T-helper 1 cell (primary cell): ENCODE data around the gene CYB561.
A peak's percentile ranks its signal among the peaks of the same experiment; 100 is the strongest.

ENCODE experiments used
- DNase-seq, 5 donors: peaks; one replicate each; pipeline ENCODE4 v3.0.0-alpha.2; 2012 to 2020
- total RNA-seq, 4 donors: gene quantifications; one replicate each; lab custom pipeline; 2026; lab: John Stamatoyannopoulos, UW

CYB561 gene, protein sequence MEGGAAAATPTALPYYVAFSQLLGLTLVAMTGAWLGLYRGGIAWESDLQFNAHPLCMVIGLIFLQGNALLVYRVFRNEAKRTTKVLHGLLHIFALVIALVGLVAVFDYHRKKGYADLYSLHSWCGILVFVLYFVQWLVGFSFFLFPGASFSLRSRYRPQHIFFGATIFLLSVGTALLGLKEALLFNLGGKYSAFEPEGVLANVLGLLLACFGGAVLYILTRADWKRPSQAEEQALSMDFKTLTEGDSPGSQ
- total RNA-seq, result 36.2 to 91.6 (median 56.3) reads per million in 4 donors

DNA sequence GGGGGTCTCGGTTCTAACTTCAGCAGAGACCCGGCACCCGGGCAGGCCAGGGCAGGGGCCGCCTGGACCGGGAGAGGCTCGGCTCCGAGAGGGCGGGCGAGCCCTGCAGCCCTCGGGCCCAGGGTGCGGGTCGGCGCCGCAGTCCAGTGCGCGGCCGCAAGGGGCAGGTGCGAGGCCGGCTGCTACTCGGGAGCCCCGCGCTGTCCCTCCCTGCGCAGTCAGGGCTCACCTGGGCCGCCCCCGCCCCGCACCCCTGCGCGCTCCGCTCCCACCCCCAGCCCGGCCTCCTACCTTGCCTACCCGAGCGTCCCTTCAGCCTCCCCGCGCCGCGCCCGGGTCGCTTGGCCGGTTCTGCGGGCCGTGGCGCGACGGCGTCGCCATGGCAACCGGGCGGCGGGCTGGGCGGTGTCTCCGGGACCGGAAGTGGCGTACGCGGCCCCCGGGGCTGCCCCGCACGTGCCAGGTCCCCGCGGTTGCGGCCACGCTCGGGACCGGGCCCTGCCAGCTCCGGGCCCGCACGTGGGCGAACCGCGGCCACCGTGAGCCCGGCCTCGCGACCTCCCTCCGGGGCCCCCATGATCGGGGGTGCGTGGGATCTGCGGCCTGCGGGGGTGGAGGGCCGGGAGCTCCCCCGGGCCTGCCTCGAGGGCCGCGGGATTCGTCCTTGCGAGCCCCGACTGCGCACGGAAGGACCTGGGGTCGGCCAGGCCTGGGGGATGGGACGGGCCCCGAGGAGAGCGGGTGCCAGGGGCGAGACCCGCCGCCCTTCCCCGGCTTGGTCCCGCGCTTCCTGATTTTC lies at the start of gene CYB561:
Gene CYB561 (minus strand): TSS at position 353 of the 799 bp plus-strand sequence. CDS start 8,759 bp downstream, outside the sequence.
- DNase-seq, result peak; percentile 44 to 75 (median 64)

GRCh38 chr17:63495491-63495890 lies 49.4 kb upstream of the CYB561 start:
- no peak for DNase-seq

DNA sequence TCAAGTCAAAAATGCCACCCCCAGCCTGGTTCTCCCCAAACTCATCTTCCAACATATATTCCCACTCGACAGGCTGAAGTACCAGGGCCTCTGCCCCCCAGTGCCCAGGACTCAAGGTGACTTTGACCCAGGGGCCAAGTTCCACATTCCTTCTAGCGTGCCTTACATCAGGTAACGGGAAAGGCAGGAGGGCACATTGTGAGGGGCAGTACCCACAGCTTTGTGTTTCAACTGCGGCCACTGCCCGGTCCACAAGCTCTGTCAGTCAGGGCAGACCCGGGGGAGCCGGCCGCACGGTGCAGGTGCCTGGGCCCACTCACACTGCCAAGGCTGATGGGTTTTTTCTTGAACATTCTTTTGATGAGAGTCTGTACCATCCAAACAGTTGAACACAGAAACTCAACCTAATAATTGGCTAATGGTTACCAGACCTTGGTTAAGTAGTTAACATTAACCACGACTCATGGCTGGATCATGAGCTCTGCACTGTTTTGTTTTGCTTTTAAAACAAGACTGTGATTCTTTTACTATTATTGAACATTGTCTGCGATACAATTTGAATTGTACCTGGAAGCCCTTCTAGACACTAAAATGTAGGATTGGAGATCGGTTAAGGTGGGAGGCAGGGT lies 48.3 kb upstream of the CYB561 start:
- DNase-seq, result no peak

- DNase-seq, result no peak
These were observed 47.3 kb upstream of the CYB561 start for GRCh38 chr17:63493411-63493810.

GRCh38 chr17:63492940-63493339 lies 46.8 kb upstream of the CYB561 start:
- DNase-seq, result no peak

GRCh38 chr17:63491977-63492618 lies 46.0 kb upstream of the CYB561 start:
- DNase-seq, result no peak

DNA sequence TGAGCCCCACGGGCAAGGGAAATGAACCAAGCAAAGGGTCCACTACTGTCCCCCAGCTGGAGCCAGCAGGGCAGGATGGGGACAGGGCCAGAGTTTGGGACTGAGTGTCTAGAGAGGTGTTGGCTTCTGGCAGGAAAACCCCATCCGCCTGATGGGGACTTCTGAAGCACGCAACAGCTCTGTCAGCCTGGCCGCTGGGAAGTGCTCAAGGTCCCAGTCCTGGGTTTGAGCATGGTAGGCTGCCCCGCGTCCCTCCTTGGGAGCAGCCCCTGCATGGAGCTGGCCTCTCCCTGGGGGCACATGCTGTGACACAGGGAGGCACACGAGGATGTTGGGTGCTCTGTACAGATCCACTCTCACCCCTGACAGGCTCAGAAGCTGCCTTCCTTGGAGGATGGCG lies 45.3 kb upstream of the CYB561 start:
- no peak for DNase-seq

GRCh38 chr17:63490858-63491400 lies 44.8 kb upstream of the CYB561 start:
- no peak for DNase-seq

- DNase-seq, result no peak
These were observed 44.2 kb upstream of the CYB561 start for GRCh38 chr17:63490329-63490728.

GRCh38 chr17:63489291-63489690 lies 43.2 kb upstream of the CYB561 start:
- no peak for DNase-seq

DNA sequence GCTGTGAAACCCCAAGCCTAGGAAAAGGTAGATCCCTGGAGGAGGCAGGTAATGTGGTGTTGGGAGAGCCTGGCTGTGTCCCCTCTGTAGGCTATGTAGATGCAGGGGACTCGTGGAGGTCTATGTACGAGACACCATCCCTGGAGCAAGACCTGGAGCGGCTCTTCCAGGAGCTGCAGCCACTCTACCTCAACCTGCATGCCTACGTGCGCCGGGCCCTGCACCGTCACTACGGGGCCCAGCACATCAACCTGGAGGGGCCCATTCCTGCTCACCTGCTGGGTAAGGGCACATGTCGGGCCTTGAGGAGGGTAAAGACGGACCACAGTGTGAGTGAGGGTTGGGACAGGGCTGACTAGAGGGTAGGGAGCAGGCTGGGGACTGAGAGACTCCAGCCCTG lies 42.7 kb upstream of the CYB561 start:
- DNase-seq, result no peak

DNA sequence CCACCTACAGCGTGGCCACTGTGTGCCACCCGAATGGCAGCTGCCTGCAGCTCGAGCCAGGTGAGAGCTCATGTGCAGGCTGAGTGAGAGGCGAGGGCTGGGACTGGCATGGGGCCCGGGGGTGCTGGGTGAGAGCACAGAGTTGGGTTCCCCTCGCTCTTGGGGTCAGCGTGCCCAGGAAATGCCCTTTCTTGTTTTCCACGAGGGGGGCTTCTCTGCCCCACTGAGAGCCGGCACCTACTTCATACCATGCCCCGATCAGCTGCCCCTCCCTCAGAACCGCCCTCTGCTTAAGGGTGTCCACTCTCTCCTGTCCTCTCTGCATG lies 40.9 kb upstream of the CYB561 start:
- no peak for DNase-seq

- no peak for DNase-seq
These were observed 40.4 kb upstream of the CYB561 start for GRCh38 chr17:63486317-63487013.

- no peak for DNase-seq
These were observed 37.8 kb upstream of the CYB561 start for GRCh38 chr17:63483655-63484575.

GRCh38 chr17:63483038-63483437 lies 36.9 kb upstream of the CYB561 start:
- DNase-seq, result no peak

- no peak for DNase-seq
These were observed 36.4 kb upstream of the CYB561 start for GRCh38 chr17:63482509-63482908.

DNA sequence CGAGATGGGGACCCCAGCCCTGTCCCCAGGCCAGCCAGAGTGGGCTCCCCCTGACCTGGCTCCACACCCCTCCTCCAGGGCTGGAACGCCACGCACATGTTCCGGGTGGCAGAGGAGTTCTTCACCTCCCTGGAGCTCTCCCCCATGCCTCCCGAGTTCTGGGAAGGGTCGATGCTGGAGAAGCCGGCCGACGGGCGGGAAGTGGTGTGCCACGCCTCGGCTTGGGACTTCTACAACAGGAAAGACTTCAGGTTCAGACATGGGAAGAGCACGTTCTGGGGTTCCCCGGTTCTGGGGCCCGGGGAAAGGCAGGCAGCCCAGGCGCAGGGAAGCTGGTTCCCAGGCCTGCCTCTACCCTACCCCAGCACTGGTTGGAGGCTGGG lies 35.4 kb upstream of the CYB561 start:
- no peak for DNase-seq

DNA sequence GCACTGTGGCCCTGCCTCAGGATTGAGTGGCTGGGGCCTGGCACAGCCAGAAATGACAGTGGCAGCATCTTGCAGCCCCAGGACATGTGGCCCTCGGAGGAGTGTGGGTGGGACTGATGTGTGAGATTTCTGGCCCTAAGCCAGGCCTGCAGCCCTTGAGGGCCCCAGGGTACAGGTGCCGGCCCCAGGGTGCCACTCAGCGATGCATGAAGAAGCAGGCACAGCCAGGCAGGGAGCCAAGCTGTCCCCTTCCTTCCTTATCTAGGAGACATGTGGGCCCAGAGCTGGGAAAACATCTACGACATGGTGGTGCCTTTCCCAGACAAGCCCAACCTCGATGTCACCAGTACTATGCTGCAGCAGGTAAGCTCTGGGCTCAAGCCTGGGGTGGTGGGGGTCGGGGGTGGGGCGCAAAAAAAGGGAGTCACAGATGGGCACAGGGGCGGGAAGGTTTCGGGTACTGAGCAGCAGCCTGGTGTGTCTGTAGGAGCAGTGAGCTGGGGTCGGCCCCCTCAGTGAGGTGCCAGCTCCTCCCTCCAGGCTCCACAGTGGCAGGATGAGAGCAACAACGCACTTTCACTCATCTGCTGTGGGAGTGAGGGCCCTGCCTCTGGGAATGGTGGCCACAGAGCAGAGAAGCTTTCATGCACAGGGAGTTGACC lies 34.9 kb upstream of the CYB561 start:
- no peak for DNase-seq

DNA sequence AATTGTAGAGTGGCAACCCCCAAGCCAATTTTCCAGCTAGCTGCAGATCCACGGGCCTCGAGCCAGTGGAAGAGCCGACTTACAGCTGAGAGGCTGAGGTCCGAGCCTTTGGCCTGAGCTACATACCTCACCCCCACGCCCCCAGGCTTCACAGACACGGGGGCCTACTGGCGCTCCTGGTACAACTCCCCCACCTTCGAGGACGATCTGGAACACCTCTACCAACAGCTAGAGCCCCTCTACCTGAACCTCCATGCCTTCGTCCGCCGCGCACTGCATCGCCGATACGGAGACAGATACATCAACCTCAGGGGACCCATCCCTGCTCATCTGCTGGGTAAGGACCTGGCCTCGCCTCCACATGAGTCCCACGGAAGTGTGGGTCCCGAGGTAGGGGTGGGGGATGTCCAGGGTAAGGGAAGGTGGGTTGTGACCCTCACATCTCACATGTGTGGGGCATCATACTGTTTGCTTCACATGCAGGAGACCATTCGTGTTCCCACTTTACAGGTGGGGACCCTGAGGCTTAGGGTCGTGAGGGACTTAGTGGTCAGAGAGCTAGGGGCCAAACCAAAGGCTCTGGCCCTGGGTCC lies 34.2 kb upstream of the CYB561 start:
- no peak for DNase-seq

GRCh38 chr17:63479495-63480184 lies 33.5 kb upstream of the CYB561 start:
- DNase-seq, result no peak
